GM12892 (cell line): ENCODE results near the gene RSF1.

Source experiments
- POLR2A ChIP-seq: IDR thresholded peaks from 2 replicates; pipeline ENCODE4 v1.6.1; 2011; ENCODE audit warnings: low read depth, low read length, control low read depth
- POLR2AphosphoS5 ChIP-seq: IDR thresholded peaks from 2 replicates; pipeline ENCODE4 v1.6.1; 2011; ENCODE audit warnings: low read depth, low read length, control low read depth

DNA sequence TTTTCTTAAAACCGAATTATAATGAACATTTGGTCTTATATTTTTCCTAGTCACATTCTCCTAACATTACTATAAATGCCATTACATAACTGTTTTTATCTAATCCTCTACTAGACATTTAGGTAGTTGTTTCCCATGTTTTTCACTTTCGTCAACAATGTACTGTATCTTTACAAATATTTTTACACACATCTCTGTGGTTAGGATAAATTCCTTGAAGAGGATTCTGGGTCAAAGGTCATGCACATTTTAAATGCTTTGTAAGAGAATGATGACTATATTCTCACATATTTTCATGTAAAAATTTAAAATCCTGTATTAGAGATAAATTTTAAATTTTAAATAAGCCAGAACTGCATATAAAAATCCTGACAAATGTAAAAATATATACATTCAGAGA lies 121.6 kb downstream of the RSF1 start:
- TF ChIP-seq POLR2AphosphoS5: no peak
- TF ChIP-seq POLR2A: no peak
